CD4-positive, alpha-beta T cell treated with Interleukin-21 for 1 hour (primary cell): ENCODE data around the gene DCLK1.

ENCODE experiments used
- DNase-seq: peaks from one replicate; pipeline ENCODE4 v3.0.0-alpha.2; 2020

DCLK1 gene

GRCh38 chr13:35854286-35854685 is 276.9 kb downstream of the DCLK1 start:
- no peak for DNase-seq

GRCh38 chr13:35851881-35852280 is 279.3 kb downstream of the DCLK1 start:
- DNase-seq, result no peak

GRCh38 chr13:35851356-35851755 is 279.8 kb downstream of the DCLK1 start:
- DNase-seq, result no peak

- no peak for DNase-seq
Measured at GRCh38 chr13:35850569-35850968, 280.6 kb downstream of the DCLK1 start.

GRCh38 chr13:35849256-35849644 is 281.9 kb downstream of the DCLK1 start:
- DNase-seq, result no peak

GRCh38 chr13:35848336-35849255 is 282.6 kb downstream of the DCLK1 start:
- no peak for DNase-seq

GRCh38 chr13:35843272-35843671 is 287.9 kb downstream of the DCLK1 start:
- DNase-seq, result no peak

- DNase-seq, result no peak
Measured at GRCh38 chr13:35841060-35841521, 290.1 kb downstream of the DCLK1 start.

- no peak for DNase-seq
Measured at GRCh38 chr13:35839806-35840205, 291.4 kb downstream of the DCLK1 start.

- DNase-seq, result no peak
Measured at GRCh38 chr13:35838356-35838755, 292.8 kb downstream of the DCLK1 start.

- DNase-seq, result no peak
Measured at GRCh38 chr13:35836446-35836845, 294.7 kb downstream of the DCLK1 start.

GRCh38 chr13:35835989-35836388 is 295.2 kb downstream of the DCLK1 start:
- no peak for DNase-seq

- no peak for DNase-seq
Measured at GRCh38 chr13:35833608-35834275, 297.4 kb downstream of the DCLK1 start.

GRCh38 chr13:35833031-35833430 is 298.2 kb downstream of the DCLK1 start:
- DNase-seq, result no peak

- no peak for DNase-seq
Measured at GRCh38 chr13:35832551-35832950, 298.6 kb downstream of the DCLK1 start.

- DNase-seq, result no peak
Measured at GRCh38 chr13:35830850-35831450, 300.2 kb downstream of the DCLK1 start.

- no peak for DNase-seq
Measured at GRCh38 chr13:35826626-35827254, 304.4 kb downstream of the DCLK1 start.

- DNase-seq, result no peak
Measured at GRCh38 chr13:35824825-35825224, 306.4 kb downstream of the DCLK1 start.

GRCh38 chr13:35824395-35824794 is 306.8 kb downstream of the DCLK1 start:
- no peak for DNase-seq

GRCh38 chr13:35822666-35823065 is 308.5 kb downstream of the DCLK1 start:
- DNase-seq, result no peak

GRCh38 chr13:35818633-35819067 is 312.5 kb downstream of the DCLK1 start:
- no peak for DNase-seq

- no peak for DNase-seq
Measured at GRCh38 chr13:35817642-35818607, 313.3 kb downstream of the DCLK1 start.
